Stimulated activated CD8-positive, alpha-beta memory T cell treated with anti-CD3 and anti-CD28 coated beads, Interleukin-4, amount 100 ng/mL, for 24 hours (primary cell): ENCODE results near the gene CACNA1I.

ENCODE experiments used
- DNase-seq: peaks from one replicate; pipeline ENCODE4 v3.0.0-alpha.2; 2020; ENCODE audit warnings: low read depth

CACNA1I gene

GRCh38 chr22:39535831-39536449 is 34.6 kb upstream of the CACNA1I start:
- DNase-seq, result no peak

- no peak for DNase-seq
Observed at GRCh38 chr22:39536711-39537110, 33.8 kb upstream of the CACNA1I start.

- no peak for DNase-seq
Observed at GRCh38 chr22:39537975-39538374, 32.6 kb upstream of the CACNA1I start.

DNA sequence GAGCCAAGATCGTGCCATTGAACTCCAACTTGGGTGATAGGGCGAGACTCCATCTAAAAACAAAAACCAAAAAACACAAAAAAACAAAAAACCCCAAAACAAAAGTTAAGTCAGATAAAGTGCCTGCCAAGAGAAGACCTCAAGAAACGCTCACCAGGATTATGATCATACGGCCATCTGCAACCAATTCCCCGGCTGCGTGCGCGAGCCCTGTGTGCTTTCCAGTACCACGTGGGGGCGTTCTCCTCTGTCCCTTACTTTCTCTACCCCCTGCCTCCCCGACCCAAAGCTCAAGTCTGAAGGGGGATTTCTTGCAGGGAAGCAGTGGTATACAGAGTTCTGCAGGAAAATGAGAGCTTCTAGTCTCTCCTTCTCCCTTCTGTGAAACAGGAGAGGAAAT is 27.5 kb upstream of the CACNA1I start:
- no peak for DNase-seq

GRCh38 chr22:39545386-39546365 is 24.9 kb upstream of the CACNA1I start:
- peak; percentile 58 for DNase-seq

GRCh38 chr22:39546889-39547586 is 23.5 kb upstream of the CACNA1I start:
- no peak for DNase-seq

DNA sequence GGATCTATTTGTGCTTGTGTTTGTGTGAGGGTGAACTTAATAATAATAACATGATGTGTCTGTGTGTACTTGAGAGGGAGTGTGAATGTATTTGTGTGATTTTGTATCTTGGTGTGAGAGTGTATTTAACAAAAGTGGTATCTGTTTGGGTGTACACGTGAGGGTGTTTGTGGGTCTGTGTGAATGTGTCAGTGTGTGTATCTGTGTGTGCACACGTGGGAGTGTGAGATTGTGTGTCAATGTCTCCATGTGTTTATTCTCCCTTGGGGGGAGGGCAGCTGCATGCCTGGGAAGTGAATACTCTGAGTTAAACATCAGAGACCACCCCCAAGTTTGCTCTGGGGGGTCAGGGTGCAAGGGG is 23.0 kb upstream of the CACNA1I start:
- DNase-seq, result no peak

- DNase-seq, result no peak
Observed at GRCh38 chr22:39553429-39553828, 17.1 kb upstream of the CACNA1I start.

DNA sequence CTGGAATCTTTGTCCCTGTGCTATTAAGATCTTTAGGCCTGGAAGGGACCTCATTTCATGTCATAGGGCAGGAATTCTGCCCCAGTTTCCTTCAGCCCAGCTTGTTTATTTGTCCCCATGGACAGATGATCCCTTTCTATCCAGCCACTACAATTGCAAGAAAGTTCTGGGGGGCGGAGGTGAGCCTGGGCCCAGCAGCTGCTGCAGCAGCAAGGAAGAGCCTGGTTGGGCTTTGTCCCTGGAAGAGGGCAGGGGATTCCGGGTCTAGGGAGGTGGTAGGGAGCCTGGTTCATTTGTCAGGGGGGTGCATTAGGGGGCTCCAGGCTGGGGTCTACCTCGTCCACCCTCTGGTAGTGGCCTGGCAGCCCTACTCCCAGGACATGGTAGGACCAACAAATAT is 16.4 kb upstream of the CACNA1I start:
- no peak for DNase-seq

GRCh38 chr22:39556970-39557841 is 13.3 kb upstream of the CACNA1I start:
- peak; percentile 26 for DNase-seq

GRCh38 chr22:39558254-39558727 is 12.3 kb upstream of the CACNA1I start:
- no peak for DNase-seq

- DNase-seq, result no peak
Observed at GRCh38 chr22:39558950-39559349, 11.6 kb upstream of the CACNA1I start.

- DNase-seq, result no peak
Observed at GRCh38 chr22:39559456-39560105, 11.0 kb upstream of the CACNA1I start.

DNA sequence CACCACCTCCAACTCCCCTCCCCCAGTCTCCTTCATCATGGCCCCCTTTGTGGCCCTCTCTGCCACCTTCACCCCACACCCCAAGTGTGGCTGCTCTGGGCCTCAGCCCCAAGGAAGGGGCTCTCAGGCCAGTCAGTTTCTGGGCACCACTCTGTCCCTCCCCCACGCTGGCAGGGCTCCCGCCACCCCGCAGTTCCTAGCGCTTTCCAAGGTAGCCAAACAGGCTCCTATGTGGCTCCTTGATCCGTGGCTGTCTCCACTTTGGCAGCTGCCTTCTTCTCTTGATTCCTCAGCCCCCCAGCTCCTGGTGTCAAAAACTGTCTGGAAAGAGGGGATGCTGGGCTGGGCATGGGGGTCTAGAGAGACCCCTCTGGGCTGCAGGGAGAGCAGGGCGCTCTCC is 10.4 kb upstream of the CACNA1I start:
- DNase-seq, result no peak

DNA sequence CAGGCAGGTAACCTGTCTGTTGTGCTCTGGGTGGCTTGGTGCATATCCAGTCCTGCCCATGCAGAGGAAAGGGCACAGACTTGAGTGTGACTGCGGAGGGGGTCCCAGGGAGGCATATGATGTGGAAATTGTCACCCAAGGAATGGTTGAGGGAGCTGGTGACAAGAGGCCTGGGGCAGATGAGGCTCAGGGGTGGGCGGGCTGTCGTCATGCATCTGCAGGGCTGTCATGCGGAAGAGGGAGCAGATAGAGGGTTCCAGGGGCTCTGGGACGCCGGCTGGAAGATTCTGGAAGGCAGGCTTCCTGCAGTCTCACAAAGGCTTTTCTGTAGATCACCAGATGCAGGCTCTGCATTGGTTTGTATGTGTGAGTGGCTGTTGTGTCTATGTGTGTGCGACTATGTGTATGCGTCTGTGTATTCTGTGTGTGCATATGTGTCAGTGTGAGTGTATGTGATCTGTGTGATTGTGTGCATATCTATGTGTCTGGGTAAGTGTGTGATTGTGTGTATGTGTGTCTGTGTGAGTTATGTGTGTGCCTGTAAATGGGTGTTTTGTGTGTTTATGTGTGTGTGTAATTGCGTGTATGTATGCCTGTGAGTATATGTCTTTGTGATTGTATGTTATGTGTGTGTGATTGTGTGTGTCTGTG is 7.6 kb upstream of the CACNA1I start:
- DNase-seq, result no peak

- no peak for DNase-seq
Observed at GRCh38 chr22:39563571-39564428, 6.8 kb upstream of the CACNA1I start.

DNA sequence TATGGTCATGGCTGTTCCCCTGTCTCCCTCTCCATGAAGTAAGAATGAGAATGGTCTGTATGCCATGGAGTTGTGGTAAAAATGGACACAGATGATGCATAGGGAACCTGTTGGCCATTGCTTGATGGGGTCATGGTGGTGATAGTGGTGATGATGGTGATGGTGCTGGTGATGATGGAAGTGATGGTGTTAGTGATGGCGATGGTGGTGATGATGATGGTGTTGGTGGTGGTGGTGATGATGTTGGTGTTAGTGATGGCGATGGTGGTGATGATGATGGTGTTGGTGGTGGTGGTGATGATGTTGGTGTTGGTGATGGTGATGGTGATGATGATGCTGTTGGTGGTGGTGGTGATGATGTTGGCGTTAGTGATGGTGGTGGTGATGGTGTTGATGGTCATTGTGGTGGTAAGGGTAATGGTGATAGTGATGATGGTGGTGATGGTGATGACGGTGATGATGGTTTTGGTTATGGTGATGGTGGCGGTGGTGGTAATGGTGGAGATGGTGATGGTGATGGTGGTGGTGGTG is 5.1 kb upstream of the CACNA1I start:
- no peak for DNase-seq

GRCh38 chr22:39567135-39567946 is 3.2 kb upstream of the CACNA1I start:
- DNase-seq, result no peak
